HK-2 (cell line): ENCODE results near the gene THOC5.

ENCODE experiments used
- DNase-seq: peaks from one replicate; pipeline ENCODE4 v3.0.0-alpha.2; 2018; ENCODE audit not compliant: unreplicated experiment

The THOC5 gene

DNA sequence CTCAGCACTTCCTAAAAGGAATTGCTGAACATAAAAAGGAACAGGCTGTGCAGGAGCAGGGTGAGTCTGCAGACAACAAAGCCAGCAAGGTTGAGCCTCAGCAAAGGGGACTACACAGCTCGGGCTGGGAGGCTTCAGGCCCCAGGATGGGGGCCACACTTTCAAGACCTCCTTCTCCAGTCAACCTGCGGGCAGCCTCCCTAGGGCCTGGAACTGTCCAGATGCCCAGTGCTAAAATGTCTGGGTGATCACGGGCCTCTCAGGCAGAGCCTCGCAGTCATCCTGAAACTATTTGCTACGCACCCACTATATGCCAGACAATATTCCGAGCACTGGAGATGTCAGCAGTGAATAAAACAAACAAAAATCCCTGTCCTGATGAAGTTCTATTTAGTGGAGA lies 77.4 kb downstream of the THOC5 start:
- DNase-seq, result no peak

DNA sequence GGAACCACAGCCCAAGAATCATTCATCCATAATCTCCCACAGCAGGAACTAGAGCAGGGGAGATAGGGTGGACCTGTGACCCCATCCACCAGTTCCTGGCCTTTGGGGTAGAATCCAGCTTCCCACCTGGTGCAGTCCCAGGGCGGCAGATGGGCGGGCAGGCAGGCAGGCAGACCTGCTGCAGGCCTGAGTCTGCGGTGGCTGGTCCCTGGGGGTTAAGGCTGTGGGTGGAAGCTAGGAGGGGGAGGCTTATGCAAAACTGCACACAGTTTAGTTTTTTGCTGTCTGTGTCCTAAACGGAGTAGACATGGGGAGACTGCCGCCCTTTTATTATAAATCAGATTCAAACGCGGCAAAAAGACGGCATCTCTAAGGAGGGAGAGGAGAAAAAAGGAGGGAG lies 78.0 kb downstream of the THOC5 start:
- no peak for DNase-seq

DNA sequence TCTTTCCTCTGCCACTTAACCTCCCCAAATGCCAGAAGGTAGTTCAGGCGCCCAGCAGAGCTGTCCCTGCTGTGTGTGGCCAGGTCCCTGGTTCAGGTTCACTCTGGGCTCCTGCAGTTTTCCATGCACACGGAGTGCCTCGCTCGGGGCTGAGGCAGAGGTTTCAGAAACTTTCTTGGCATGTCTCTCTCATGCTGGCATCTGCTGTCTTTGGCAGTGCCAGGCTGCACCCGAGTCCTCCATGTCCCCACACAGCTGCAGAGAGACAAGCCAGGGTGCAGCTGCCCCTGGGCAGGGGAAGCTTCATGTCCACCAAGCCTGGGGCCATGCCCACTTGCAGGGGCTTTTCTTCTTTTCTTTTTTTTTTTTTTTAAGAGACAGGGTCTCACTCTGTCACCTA lies 80.6 kb downstream of the THOC5 start:
- DNase-seq, result no peak

DNA sequence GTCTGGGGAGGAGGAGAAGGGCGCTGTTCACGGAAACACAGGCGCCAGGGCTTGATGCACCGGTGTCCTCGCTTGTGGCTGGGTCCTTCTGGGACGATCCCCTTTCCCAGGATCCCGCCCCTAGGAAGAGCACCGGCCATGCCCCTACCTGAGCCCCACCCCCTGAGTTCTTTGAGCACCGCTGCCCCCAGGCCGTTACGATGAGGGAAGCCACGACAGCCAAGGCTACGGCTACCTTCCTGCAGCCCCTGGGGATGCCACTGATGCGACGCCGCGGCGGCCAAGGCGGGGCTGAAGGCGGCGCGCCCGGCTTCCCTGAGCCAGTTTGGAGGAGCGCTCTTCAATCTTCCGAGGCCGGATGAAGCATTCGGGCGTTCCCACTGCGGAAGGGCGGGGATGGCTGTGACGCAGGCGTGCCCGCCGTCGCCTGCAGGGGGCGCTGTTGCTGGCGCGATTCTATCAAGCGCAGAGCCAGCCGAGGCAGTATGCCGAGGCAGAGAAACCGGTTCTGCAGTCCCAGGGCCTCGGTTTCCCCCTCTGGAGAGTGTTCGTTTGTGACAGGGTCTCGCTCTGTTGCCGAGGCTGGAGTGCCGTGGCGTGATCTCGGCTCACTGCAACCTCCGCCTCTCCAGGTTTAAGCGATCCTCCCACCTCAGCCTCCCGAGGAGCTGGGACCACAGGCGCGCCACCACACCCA lies 83.2 kb downstream of the THOC5 start:
- peak; percentile 76 for DNase-seq

DNA sequence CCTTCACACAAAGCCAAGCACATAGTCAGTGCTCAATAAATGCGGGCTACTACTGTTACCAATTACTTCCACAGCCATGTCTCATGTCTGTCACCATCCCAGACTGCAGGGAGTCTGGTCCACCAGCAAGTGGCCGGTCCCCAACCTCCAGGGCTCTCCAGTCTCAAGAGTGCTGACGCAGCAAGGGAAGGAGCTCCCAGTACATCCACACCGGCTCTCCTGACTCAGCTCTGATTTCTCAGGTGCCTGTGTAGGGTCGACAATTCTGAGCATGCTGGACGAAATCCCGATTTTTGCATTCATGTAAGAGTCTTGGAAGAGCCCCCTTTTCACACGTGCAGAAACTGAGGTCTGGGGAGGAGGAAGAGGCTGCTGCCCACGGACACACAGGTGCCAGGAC lies 83.8 kb downstream of the THOC5 start:
- no peak for DNase-seq

DNA sequence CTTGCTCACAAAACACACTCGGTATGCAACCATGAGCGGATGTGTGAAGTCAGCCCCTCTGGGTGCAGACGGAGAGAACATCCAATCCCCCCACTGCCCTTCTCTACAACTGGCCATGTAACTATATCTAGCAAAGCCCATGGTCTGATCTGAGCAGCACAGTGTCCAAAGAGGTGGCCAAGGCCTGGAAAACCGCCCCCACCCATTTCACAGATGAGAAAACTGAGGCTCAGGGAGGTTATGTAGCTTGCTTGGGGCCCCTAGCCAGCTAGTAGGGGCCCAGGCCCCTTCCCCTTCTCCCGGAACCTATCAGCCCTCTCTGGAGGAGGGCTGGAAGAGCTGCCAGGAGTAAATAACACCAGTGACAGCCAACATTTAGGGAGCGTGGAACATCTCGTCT lies 89.0 kb downstream of the THOC5 start:
- no peak for DNase-seq

DNA sequence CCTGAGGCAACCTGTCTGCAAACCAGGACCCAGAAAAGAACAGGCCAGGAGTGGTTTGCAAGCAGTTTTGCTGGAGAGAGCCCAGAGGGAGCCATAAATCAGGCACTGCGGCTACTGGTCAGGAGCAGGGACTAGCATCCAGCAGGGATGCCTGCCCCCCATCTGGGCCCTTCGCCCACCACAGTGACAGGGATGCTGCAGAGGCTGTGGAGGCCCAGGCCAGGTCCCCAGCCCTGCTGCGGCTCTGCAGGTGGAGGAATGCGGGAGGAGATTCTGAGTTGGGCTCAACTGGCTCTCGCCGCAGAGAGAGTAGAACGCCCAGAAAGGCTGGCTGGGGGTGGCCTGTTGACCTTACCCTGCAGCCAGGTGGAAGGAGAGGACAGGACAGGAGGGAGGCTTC lies 89.9 kb downstream of the THOC5 start:
- DNase-seq, result no peak

DNA sequence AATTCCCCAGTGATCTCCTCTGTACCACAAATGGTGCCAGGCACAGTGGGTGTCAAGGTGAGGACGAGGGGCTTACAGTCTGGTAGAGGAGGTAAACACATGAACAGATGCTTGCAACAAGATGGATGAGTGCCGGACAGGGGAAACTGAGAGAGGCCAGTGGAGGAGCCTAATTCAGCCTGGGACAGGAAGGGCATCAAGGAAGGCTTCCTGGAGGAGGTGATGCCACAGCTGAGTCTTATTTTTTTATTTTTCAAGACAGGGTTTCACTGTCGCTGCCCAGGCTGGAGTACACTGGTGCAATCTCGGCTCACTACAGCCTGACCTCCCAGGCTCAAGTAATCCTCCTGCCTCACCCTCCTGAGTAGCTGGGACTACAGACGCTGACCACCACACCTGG lies 92.3 kb downstream of the THOC5 start:
- DNase-seq, result no peak

DNA sequence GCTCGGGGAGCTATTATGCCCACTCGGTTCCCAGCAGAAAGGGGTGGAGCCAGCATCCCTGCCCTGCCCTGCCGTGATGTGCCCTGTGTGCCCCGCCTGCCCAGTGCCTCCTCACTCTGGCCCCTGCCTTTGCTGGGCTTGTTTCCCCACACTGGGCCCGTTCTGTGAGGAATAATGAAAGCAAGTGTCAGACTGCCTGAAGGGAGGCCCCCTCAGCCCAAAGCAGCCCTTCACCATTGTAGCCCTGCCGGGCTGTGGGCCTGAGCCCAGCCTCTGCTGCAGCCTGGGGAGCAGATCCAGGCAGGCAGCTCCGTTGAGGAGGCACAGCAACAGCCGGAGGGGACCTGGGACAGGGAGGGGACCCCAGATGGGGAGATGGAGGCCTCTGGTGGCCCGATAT lies 93.8 kb downstream of the THOC5 start:
- DNase-seq, result no peak

DNA sequence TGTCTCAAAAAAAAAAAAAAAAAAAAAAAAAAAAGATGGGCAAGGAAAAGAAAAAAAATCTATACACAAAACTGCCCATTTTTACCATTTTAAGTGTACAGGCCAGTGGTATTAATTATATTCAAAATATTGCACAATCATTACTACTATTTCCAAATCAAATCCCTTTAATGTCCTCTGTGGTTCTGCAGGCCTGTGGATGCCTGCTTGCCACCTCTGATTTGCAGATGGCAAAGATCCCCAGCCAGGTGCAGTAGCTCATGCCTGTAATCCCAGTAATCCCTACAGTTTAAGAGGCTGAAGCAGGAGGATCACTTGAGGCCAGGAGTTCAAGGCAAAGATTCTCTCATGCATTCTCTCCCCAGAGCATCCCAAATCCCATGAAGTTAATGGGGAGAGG lies 95.0 kb downstream of the THOC5 start:
- no peak for DNase-seq

DNA sequence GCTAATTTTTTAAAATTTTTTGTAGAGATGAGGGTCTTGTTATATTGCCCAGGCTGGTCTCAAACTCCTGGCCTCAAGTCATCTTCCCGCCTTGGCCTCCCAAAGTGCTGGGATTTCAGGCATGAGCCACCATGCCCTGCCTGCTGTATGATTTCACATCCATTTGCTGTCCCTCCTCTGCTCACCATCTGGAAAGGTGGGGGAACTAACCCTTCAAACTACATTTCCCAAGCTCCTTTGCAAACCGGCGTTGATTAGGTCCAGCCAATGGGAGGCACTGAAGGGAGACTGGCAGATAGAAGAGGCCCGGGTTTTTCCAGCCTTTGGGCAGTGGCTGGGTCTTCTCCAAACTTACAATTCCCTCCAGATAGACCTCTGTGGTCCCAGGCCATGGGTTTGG lies 95.8 kb downstream of the THOC5 start:
- DNase-seq, result no peak

DNA sequence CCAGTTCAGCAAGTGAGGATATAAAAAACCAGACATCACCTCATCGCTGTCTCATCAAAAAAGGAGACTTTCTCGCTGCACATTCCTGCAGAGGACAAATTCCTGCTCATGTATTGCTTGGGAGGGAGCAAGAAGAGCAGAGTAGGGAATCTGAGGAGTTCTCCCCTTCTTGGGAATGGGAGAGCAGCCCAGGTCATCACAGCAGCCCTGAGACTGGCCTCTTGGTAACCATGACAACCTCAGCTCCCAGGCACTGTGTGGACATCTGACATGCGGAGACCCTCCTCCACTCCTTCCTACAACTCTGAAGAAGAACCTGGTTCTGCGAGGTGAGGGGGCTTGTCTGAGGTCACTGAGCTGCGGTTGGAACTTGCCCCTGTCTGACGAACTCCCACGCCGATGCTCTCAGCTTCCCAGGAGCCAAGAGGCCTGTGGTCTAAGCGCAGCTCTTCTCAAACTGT lies 97.3 kb downstream of the THOC5 start:
- DNase-seq, result no peak
